ENCODE data around the gene MESP1.

Gene MESP1

DNA sequence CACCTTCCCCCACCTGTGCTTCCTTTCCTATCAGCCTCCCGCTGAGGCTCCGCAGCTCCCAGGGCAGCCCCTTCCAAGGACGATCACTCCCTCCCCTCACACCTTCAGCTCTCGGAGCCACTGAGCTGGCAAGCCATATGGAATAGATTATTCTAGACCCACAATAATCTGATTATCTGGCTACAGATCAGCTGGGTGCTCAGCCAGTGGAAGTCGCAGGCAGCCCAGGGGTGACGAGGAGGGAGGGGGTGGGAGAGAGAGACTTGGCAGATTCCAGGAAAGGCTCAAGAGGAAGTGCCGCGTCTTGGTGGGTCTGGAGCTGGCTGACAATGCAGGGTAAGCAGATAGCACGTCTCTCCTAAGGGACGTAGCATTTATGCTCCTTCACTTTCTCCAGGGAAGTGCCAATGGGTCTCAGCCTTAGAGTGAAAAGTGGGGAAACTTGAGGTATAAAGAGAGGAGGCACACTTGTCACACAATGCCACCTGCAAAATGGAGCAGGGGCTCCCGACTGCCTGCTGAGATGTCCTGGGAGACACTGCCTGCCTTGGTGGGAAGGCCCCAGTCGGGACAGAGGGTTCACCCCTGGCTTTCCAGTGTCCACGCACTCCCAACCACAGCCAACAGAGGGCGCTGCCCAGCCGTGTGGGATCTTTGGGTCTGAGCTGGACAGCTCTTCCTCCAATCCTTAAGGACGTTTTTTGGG is 9.4 kb upstream of the MESP1 start:
- TF ChIP-seq, protein P1, sequence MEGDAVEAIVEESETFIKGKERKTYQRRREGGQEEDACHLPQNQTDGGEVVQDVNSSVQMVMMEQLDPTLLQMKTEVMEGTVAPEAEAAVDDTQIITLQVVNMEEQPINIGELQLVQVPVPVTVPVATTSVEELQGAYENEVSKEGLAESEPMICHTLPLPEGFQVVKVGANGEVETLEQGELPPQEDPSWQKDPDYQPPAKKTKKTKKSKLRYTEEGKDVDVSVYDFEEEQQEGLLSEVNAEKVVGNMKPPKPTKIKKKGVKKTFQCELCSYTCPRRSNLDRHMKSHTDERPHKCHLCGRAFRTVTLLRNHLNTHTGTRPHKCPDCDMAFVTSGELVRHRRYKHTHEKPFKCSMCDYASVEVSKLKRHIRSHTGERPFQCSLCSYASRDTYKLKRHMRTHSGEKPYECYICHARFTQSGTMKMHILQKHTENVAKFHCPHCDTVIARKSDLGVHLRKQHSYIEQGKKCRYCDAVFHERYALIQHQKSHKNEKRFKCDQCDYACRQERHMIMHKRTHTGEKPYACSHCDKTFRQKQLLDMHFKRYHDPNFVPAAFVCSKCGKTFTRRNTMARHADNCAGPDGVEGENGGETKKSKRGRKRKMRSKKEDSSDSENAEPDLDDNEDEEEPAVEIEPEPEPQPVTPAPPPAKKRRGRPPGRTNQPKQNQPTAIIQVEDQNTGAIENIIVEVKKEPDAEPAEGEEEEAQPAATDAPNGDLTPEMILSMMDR (conservative IDR thresholded peaks at IDR 0.05; ENCODE audit: low read depth) = peak; percentile 99
- peak; percentile 85 for DNase-seq (ENCODE audit: low spot score)
- ChIA-PET CTCF (interaction anchor here (0.5 to 5.0 kb wide), 28 partner anchors 8 to 404 kb away, joined by 3 to 86 read pairs (median 4); partner anchors contain the start of gene AP3S2), POLR2A (ENCODE audit: low non-redundant PET) (no interaction called here)
- peak overlapping the region; percentile 68 for H3K27ac ChIP-seq

DNA sequence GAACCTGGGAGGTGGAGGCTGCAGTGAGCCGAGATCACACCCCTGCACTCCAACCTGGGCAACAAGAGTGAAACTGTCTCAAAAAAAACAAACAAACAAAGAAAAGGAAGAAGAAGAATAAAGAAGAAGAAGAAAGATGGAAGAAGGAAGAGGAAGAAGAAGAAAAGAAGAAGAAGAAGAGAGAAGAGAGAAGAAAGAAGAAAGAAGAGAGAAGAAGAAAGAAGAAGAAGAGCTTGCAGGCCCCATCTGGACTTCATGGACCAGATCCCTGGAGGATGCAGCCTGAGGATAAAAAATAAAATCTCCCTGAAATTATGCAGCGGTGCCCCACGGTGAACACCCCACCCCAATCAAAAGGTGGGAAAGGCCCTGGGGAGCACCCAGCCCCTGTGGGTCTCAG is 8.8 kb upstream of the MESP1 start:
- CTCF ChIA-PET = interaction anchor here (0.6 to 5.0 kb wide), 13 partner anchors 8 to 259 kb away, joined by 3 to 86 read pairs (median 5); no protein-coding TSS in a partner anchor
- TF ChIP-seq, protein P1 (conservative IDR thresholded peaks at IDR 0.05; ENCODE audit: low read depth) = no peak
- POLR2A ChIA-PET (ENCODE audit: low non-redundant PET) = no interaction called here
- H3K27ac ChIP-seq = no peak overlapping the region
- DNase-seq (ENCODE audit: low spot score) = no peak

DNA sequence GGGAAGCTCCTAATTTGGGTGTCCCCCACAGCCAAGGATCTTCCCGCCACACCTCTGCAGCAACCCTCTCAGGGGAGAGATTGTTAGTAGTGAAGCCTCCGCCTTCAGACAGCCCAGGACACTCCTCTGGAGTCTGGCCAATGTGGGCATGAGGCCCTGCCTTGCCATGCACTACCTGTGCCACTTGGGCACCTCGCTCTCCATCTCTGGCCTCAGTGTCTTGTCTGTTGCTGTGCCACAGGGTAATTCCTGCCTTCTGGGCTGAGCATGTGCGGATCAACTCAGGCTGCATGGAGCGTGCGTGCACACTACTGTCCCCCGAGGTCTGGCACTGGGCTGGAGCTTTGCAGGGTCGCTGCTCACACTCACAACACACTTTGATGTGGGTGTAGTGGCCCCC is 7.9 kb upstream of the MESP1 start:
- POLR2A ChIA-PET (ENCODE audit: low non-redundant PET) = no interaction called here
- CTCF ChIA-PET = interaction anchor here (2.1 kb wide), 1 partner anchor 129 kb away, joined by 16 read pairs; no protein-coding TSS in a partner anchor
- TF ChIP-seq, protein P1 (conservative IDR thresholded peaks at IDR 0.05; ENCODE audit: low read depth) = no peak
- no peak for DNase-seq (ENCODE audit: low spot score)
- H3K27ac ChIP-seq = no peak overlapping the region

DNA sequence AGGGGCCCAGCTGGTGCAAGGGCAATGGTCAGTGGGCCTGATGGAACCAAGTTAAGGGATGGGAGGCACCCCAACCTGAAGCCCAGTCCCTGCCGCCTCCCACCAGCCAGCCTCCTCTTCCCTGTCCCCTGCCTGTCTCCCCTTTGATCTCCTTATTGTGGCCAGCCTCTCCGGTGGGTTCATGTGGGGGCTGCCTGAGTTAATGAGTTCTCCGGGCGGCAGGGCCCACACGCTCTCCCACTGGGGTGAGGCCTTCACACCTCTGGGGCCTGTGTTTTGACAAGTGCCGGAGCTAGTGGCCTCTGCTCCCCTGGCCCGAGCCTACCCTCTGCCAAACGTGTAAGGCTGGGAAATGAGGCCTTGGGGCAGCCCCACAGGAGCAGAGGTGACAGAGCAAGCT is 7.2 kb upstream of the MESP1 start:
- H3K27ac ChIP-seq = no peak overlapping the region
- DNase-seq (ENCODE audit: low spot score) = no peak
- TF ChIP-seq, protein P1 (conservative IDR thresholded peaks at IDR 0.05; ENCODE audit: low read depth) = no peak
- ChIA-PET CTCF (interaction anchor here (2.1 kb wide), 1 partner anchor 130 kb away, joined by 16 read pairs; no protein-coding TSS in a partner anchor), POLR2A (ENCODE audit: low non-redundant PET) (no interaction called here)

DNA sequence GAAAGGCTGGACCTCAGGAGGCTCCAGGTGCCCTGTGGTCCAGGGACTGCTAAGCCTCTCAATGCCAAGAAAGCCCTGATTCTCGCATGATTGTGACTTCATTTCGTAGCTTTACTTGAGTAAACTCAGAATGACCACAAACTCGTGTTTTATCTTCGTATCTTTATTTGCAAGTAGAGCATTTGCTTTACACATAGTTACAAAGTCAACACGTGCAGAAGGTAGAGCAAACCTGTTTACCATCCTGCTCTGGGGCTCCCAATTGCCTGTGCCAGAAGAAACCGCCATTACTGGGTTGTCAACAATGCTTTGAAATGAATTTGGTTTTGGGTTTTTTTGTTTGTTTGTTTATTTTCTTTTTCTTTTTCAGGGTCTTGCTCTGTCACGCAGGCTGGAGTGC is 5.8 kb upstream of the MESP1 start:
- ChIA-PET POLR2A (ENCODE audit: low non-redundant PET) (no interaction called here), CTCF (no interaction called here)
- TF ChIP-seq, protein P1 (conservative IDR thresholded peaks at IDR 0.05; ENCODE audit: low read depth) = no peak
- no peak for DNase-seq (ENCODE audit: low spot score)
- H3K27ac ChIP-seq = no peak overlapping the region

DNA sequence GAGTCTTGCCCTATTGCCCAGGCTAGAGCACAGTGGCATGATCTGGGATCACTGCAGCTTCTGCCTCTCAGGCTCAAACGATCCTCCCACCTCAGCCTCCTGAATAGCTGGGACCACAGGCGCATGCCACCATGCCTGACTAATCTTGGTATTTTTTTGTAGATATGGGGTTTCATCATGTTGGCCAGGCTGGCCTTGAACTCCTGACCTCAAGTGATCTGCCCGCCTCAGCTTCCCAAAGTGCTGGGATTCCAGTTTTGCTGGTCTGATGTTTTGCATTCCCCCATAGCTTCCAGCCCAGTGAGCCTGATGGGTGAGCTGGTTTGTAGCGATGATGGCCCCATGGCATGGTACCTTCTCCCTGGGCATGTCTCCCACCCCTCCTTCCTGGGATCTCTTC is 4.7 kb upstream of the MESP1 start:
- ChIA-PET CTCF (interaction anchor here (0.7 to 1.2 kb wide), 2 partner anchors 119 to 132 kb away, joined by 3 read pairs; no protein-coding TSS in a partner anchor), POLR2A (ENCODE audit: low non-redundant PET) (no interaction called here)
- no peak overlapping the region for H3K27ac ChIP-seq
- no peak for DNase-seq (ENCODE audit: low spot score)
- TF ChIP-seq, protein P1 (conservative IDR thresholded peaks at IDR 0.05; ENCODE audit: low read depth) = no peak
